Germinal center (tissue), 1 donor: Measurements from ENCODE around the gene CCDC141.
A peak's percentile ranks its signal among the peaks of the same experiment; 100 is the strongest.

ENCODE experiments used
- DNase-seq: peaks from one replicate; pipeline ENCODE4 v3.0.0; 2012; ENCODE audit warnings: mixed read lengths, low spot score

Gene CCDC141

GRCh38 chr2:178910005-178910404 is 139.9 kb downstream of the CCDC141 start:
- DNase-seq, result no peak

GRCh38 chr2:178909507-178909906 is 140.4 kb downstream of the CCDC141 start:
- DNase-seq, result no peak

- no peak for DNase-seq
Observed at GRCh38 chr2:178908810-178909209, 141.1 kb downstream of the CCDC141 start.

GRCh38 chr2:178905261-178905660 is 144.7 kb downstream of the CCDC141 start:
- no peak for DNase-seq

- DNase-seq, result no peak
Observed at GRCh38 chr2:178899656-178900055, 150.3 kb downstream of the CCDC141 start.

- DNase-seq, result no peak
Observed at GRCh38 chr2:178895872-178896271, 154.1 kb downstream of the CCDC141 start.

GRCh38 chr2:178895171-178895570 is 154.8 kb downstream of the CCDC141 start:
- DNase-seq, result no peak

- no peak for DNase-seq
Observed at GRCh38 chr2:178892751-178893625, 156.9 kb downstream of the CCDC141 start.

GRCh38 chr2:178891959-178892485 is 157.9 kb downstream of the CCDC141 start:
- no peak for DNase-seq

- peak; percentile 49 for DNase-seq
Observed at GRCh38 chr2:178891265-178891958, 158.5 kb downstream of the CCDC141 start.

GRCh38 chr2:178886006-178886405 is 163.9 kb downstream of the CCDC141 start:
- DNase-seq, result no peak

- no peak for DNase-seq
Observed at GRCh38 chr2:178884440-178884839, 165.5 kb downstream of the CCDC141 start.

- no peak for DNase-seq
Observed at GRCh38 chr2:178882666-178883440, 167.1 kb downstream of the CCDC141 start.

GRCh38 chr2:178881075-178881474 is 168.9 kb downstream of the CCDC141 start:
- no peak for DNase-seq

- no peak for DNase-seq
Observed at GRCh38 chr2:178880257-178880656, 169.7 kb downstream of the CCDC141 start.

GRCh38 chr2:178877874-178878273 is 172.1 kb downstream of the CCDC141 start:
- DNase-seq, result no peak

- DNase-seq, result no peak
Observed at GRCh38 chr2:178874529-178875240, 175.3 kb downstream of the CCDC141 start.

GRCh38 chr2:178873912-178874311 is 176.0 kb downstream of the CCDC141 start:
- DNase-seq, result no peak

GRCh38 chr2:178871536-178871935 is 178.4 kb downstream of the CCDC141 start:
- DNase-seq, result no peak

- DNase-seq, result no peak
Observed at GRCh38 chr2:178870703-178871102, 179.2 kb downstream of the CCDC141 start.

GRCh38 chr2:178865999-178866398 is 183.9 kb downstream of the CCDC141 start:
- no peak for DNase-seq
